CMK (cell line): ENCODE results near the gene TBC1D2.

Experiments
- DNase-seq: peaks from one replicate; pipeline ENCODE4 v3.0.0-alpha.2; 2010; ENCODE audit warnings: low read depth

TBC1D2 gene

DNA sequence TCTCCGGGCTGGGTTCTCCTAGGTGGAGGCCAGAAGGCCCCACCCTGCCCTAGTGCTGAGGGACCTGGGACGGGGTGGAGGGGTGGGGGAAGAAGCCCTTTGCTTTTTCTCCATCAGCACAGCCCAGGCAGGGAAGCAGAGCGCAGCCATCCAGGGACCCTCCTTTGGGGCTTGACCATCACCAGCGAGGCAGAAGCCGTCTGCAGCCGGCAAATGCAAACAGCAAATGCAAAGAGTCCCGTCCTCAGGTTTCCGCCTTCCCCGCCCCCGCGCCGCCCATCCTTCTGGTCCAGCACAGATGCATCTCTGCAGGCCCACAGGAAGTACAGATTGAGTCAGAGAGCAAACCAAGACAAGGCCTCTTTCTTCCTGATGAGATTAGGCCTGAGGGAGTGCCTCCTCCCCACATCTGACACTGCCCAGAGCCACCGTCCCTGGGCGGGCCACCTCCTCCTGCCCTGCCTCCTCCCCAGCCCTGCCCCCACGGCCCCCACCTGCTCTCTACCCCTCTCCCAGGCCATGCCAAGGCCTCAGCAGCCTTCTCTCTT, 86.4 kb downstream of the TBC1D2 start:
- DNase-seq: peak; percentile 61

DNA sequence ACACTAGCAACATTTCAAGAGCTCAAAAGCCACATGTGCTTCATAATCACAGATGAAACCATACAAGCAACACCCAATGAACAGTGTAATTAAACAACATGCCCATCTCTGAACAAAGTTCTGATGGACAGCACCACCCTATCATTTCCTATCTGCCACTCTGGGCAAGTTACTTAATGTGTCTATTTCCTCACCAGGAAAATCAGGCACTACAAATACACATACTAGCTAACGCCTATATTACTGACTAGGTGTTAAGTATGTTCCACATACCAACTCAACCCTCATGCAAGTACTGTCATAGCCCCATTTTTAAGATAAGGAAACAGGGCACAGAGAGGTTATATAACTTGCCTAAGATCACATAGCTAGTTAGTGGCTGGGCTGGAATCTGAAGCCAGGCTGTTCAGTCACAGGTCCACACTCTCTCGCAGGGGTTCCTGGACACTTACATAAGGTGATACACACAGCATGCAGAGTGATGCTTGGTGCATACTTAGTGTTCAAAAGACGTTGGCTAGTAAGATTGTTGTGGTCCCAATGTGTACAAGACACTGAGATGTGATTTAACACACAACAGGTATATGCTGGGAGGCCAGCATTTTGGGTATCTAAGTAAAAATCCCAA, 87.2 kb downstream of the TBC1D2 start:
- no peak for DNase-seq

DNA sequence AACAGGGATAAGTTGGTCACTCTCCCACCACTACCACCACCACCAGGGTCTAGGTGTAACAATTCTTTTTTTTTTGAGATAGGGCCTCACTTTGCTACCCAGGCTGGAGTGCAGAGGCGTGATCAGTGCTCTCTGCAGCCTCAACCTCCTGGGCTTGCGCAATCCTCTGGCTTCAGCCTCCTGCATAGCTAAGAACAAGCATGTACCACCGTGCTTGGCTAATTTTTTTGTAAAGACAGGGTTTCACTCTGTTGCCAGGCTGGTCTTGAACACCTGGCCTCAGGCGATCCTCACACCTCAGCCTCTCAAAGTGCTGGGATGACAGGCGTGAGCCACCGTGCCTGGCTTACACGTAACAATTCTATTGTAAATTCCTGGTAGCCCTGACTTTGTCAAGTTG, 90.5 kb downstream of the TBC1D2 start:
- DNase-seq: no peak

DNA sequence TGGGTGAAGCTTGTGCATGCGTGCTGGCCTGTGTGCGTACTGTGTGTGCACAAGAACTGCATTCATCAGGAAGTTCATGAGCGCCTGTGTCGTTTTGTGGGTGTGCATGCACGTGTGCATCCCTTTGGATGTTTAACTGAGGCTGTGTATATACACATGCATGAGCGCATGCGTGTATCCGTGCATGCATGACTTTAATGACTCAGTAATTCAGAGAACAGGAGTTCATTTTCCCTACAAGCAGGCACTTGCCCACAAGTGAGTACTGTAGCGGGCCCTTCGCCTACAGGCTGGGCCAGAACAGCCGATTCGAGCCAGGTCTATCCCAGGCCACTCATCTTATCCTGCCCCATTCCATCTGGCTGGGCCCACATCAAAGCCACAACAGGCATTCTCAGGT, 92.8 kb downstream of the TBC1D2 start:
- no peak for DNase-seq

DNA sequence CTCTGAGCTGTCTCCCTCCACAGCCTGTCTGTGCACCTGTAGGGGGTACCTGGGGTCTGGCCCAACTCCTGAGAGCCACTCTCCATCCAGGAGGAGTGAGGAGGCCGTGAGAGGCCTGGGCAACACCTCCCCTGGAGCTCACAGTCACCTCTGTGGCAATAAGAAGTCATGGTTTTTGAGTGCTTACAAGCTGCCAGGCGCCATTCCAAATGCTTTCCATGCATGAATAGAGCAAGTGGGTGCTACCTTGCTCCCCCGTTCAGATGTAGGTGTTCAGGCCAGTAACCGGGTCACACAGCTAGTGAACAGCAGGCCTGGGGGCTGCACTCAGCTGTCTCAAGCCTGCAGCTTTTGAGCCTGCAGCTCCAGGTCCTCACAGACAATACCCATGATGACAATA, 93.6 kb downstream of the TBC1D2 start:
- no peak for DNase-seq

DNA sequence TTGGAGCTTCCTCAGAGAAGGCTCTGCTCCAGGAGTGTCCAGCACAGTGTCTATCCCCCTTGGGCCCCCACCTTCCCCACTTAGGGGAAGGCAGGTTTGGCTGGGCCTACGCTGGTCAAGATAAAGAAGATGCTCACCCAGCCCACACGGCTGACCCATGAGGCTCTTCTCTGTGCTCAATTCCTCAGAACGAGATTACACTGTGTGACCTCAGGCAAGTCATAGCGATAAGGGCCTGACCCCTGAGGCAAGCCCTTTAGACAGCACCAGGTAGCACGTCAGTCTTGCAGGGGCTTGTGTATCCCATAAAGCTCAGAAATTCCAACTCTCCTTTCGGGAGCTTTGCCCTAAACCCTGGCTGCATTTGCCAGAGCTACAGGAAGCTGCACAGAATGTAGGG, 95.7 kb downstream of the TBC1D2 start:
- DNase-seq: no peak

DNA sequence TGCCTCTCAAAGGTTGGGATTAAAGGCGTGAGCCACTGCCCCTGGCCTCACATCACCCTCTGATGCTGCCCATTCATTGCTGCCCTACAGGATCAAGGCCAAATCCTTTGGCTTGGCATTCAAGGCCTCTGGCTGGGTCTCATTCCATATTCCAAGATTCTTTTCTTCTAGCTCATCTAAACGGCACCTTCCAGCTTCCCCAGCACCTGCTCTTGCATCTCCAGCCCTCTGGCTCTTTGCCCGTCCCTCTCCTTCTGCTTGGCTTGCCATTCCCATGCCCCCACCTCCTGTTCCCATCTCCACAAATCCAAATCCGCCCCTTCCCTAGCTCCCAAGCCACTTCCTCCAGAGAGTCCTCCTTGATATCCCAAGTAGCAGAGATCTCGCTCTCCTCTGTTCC, 96.1 kb downstream of the TBC1D2 start:
- DNase-seq: no peak

DNA sequence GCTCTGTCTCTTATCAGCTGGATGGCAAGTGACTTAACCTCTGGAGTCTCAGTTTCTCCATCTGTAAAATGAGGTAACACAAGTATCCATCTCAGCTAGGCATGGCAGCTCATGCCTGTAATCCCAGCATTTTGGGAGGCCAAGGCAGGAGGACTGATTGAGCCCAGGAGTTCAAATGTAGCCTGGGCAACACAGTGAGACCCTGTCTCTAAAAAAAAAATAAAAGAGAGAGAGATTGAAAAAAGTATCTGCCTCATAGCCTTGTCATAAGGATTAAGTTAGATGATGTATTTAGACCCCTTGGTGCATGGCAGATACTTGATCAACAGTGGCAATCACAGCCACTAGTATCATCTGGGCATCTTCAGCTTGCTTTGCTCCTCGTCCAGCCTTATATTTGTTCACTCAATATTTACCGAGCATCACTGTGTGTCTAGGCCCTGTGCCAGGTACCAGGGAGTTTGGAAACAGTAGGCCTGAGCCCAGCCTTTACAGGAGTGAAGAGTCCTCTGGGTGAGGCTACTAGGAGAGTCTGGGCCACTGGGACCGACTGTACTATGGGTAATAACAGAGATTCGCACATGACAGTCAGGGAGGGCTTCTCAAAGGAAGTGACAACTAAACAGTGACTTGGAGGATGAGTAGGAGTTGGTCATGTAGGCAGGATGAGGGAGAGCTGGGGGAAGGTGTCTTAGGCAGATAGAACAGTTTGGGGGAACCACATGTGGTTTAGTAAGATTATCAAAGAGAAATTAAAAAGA, 97.2 kb downstream of the TBC1D2 start:
- DNase-seq: no peak

DNA sequence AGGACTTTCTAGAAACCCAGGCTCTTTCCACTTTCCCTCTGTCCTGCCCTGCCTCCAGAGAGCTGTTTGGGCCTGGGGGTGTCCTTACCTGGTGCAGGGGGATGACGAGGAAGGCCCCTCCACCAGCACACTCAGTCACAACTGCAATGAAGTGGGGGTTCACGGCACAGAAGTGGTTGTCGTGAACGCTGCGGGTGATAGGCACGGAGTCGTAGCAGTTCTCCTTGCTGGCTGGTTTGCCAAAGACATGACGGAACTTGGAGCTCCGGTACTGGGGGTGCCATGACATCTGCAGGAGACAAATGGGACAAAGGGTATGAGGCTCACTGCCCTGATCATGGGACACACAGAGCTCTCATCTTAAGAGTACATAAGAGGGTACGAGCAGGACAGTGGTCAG, 98.1 kb downstream of the TBC1D2 start:
- no peak for DNase-seq

DNA sequence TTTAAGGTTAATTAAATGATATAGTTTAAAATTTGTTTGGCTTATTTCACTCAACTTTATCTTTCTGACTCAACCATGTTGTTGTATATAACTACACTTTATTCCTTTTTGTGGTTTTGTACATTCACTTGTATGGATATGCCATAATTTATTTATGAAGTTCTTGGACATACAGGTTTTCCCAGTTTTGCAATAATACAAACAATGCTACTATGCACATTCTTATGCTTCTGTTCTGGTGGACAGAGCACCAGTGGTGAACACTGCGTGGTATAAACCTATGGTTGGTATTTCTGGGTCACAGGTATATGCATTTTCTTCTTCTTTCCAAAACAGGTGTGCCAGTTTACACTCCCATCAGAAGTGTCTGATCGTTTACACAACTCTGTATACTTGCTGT, 100.8 kb downstream of the TBC1D2 start:
- no peak for DNase-seq

DNA sequence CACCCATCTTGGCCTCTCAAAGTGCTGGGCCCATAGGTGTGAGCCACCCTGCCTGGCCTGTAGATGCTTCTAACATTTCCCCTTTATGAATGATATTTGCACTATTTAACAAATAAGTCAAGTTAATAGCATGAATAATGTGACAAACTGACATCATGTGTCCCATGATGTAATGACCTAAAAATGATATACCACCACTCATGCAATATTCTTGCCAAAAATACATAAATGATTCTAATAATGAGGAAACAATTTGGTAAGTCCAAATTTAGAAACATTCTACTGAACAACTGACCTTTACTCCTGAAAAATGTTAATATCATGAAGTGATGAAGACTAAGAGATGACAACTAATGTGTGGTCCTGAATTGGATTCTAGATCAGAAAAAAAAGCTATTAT, 102.9 kb downstream of the TBC1D2 start:
- DNase-seq: no peak

DNA sequence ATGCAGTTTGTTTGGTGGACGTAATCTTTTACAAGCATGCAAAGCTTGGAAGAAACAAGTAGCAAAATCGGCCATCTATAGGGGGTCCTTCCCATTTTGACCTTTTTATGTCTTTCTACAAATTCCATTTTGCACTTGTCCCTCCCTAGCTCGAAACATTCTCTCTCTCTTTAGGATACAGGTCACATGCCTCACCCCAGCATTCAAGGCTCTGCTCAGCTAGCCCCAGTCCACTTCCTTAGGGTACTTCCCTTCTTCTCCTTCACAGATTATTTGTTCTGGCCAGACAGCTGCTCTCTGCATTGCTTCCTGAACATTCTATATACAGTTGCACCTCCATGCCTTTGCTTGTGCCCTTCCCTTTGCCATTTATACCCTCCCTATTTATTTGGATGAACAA, 104.7 kb downstream of the TBC1D2 start:
- DNase-seq: no peak

DNA sequence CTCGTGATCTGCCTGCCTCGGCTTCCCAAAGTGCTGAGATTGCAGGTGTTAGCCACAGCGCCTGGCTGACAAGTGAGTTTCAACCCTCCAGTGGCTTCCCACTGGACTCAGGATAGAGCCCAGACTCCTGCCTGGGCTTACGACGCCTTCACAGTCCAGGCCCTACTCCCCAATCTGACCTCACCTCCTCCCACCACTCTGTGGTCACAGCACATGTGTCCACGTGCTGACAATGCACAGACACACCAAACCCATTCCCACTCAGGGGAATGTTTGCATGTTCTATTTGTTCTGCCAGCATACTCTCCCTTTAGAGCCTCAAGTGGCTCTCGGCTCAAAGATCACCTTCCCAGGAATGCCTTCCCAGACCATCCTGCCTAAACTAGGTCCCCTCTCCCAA, 105.3 kb downstream of the TBC1D2 start:
- no peak for DNase-seq

DNA sequence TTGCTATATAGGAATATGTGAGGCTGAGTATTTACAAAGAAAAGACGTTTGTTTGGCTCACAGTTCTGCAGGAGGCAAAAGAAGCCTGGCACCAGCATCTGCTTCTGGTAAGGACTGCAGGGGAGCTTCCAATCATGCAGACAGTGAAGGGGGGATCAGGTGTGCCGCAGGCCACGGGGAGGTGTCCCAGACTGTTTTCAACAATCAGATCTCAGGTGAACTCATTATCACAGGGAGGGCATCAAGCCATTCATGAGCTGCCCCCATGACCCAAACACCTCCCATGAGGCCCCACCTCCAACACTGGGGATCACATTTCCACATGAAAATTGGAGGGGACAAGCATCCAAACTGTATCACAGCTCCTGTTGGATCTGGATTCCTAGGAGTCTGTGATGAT, 106.0 kb downstream of the TBC1D2 start:
- DNase-seq: no peak
